K562 (cell line): ENCODE data around the gene TARBP1. TPM values are rescaled to one million over a fixed set of nuclear protein-coding genes. Genes with fewer than 3 reads are reported as not detected.

Experiments
- ATAC-seq: fragments of 200-7000 bp; cut with Tn5 transposase; 3 replicates; pipeline ENCODE4 v1.9.1; 2020; ENCODE audit warnings: moderate library complexity
- BruUV-seq: library from RNA; stranded (reverse); fragments of 400-500 nt; replicated peaks from 2 replicates; lab custom pipeline; 2021; lab: Mats Ljungman, UMichigan
- CTCF ChIA-PET: fragments of 300-600 bp; formaldehyde crosslinking; extraction: SDS; loops from one replicate; lab custom pipeline; 2021; ENCODE audit warnings: low intra/inter-chr PET ratio; lab: Yijun Ruan, JAX
- POLR2A ChIA-PET: fragments of 300-600, 350-650 bp; sonication (Branson Sonifier 250); formaldehyde crosslinking; extraction: SDS; loops from one replicate; lab custom pipeline; 2021; ENCODE audit warnings: antibody characterized with exemption, inconsistent platforms; lab: Yijun Ruan, JAX
- DNase-seq, 4 experiments: peaks; one replicate each; pipeline versions ENCODE4 v3.0.0 to v3.0.0-alpha.2; 2011 to 2018; ENCODE audit warnings: low spot score in 3 of 4, mixed read lengths in 3 of 4; ENCODE audit errors: extremely low read depth in 1 of 4
- FAIRE-seq: peaks from 2 replicates; lab custom pipeline; 2011; peaks lifted over from hg19 to GRCh38; lab: Jason Lieb, UNC
- H2AFZ ChIP-seq: 2 replicates; pipeline ENCODE4 v1.6.0; 2011; ENCODE audit warnings: low read depth, low read length, control low read depth, inconsistent platforms
- H3K27ac ChIP-seq: fragments of 200-600 bp; 3 replicates; pipeline ENCODE4 v1.8.0; 2011; ENCODE audit warnings: low read depth, mild to moderate bottlenecking, control low read depth, inconsistent platforms, low read length, moderate library complexity, mixed read lengths; ENCODE audit errors: extremely low read depth
- H3K27me3 ChIP-seq, 2 experiments: fragments of 300-600 bp in 1 of 2; 2 replicates in 1 of 2; 3 replicates in 1 of 2; pipeline versions ENCODE4 v1.6.0 to v1.8.0; 2011; ENCODE audit warnings: inconsistent platforms in 2 of 2, low read length in 2 of 2, mild to moderate bottlenecking in 1 of 2, mixed read lengths in 1 of 2, moderate library complexity in 1 of 2; ENCODE audit not compliant: control insufficient read depth in 2 of 2, insufficient read depth in 2 of 2
- H3K36me3 ChIP-seq: fragments of 300-600 bp; 3 replicates; pipeline ENCODE4 v1.8.0; 2011; ENCODE audit warnings: mild to moderate bottlenecking, low read length, inconsistent platforms; ENCODE audit not compliant: control insufficient read depth, insufficient read depth
- H3K4me1 ChIP-seq, 2 experiments: fragments of 200-600 bp in 1 of 2; replicated peaks in 1 of 2; 2 replicates in 1 of 2; 3 replicates in 1 of 2; pipeline versions ENCODE4 v1.5.1 to v1.8.0; 2011; ENCODE audit warnings: inconsistent platforms in 2 of 2, low read length in 2 of 2, mild to moderate bottlenecking in 1 of 2, mixed read lengths in 1 of 2, moderate library complexity in 1 of 2; ENCODE audit not compliant: control insufficient read depth in 2 of 2, insufficient read depth in 2 of 2
- H3K4me2 ChIP-seq: 2 replicates; pipeline ENCODE4 v1.6.1; 2011; ENCODE audit warnings: low read length, control low read depth, inconsistent platforms, mixed read lengths; ENCODE audit not compliant: insufficient read depth
- H3K4me3 ChIP-seq: fragments of 200-600 bp; sonication (generic), shearing (Covaris generic); 2 replicates; pipeline ENCODE4 v1.5.1; 2016; ENCODE audit warnings: control low read depth, inconsistent platforms
- H3K79me2 ChIP-seq: fragments of 200-600 bp; 3 replicates; pipeline ENCODE4 v1.8.0; 2011; ENCODE audit warnings: low read length, inconsistent platforms; ENCODE audit not compliant: control insufficient read depth, insufficient read depth
- H3K9ac ChIP-seq, 2 experiments: 2 replicates each; pipeline versions ENCODE4 v1.6.0 to v1.6.1; 2011; ENCODE audit warnings: low read depth in 2 of 2, low read length in 2 of 2, control low read depth in 1 of 2, inconsistent platforms in 1 of 2, mild to moderate bottlenecking in 1 of 2, mixed read lengths in 1 of 2; ENCODE audit not compliant: insufficient read depth in 1 of 2
- H3K9me1 ChIP-seq: one replicate; pipeline ENCODE4 v1.6.0; 2011; ENCODE audit warnings: inconsistent platforms, mild to moderate bottlenecking, low read length, moderate library complexity; ENCODE audit not compliant: control insufficient read depth, insufficient read depth
- H3K9me3 ChIP-seq: replicated peaks from 2 replicates; pipeline ENCODE4 v1.5.1; 2011; ENCODE audit warnings: low read depth, low read length, inconsistent platforms; ENCODE audit not compliant: control insufficient read depth, insufficient read depth
- H4K20me1 ChIP-seq: replicated peaks from 2 replicates; pipeline ENCODE4 v1.6.1; 2011; ENCODE audit warnings: low read length, inconsistent platforms, mixed read lengths; ENCODE audit not compliant: control insufficient read depth, insufficient read depth
- AFF1 ChIP-seq, 2 experiments: fragments of 450-650 bp; IDR thresholded peaks; 2 replicates each; pipeline ENCODE4 v1.6.1; 2018; ENCODE audit warnings: mild to moderate bottlenecking in 2 of 2, low read depth in 1 of 2; ENCODE audit not compliant: partially characterized antibody in 2 of 2
- EP300 ChIP-seq: IDR thresholded peaks from 2 replicates; pipeline ENCODE4 v1.6.1; 2012; ENCODE audit warnings: low read length, improper control_type of control experiment
- GMEB1 ChIP-seq: fragments of 250-450 bp; sonication (Bioruptor Pico); IDR thresholded peaks from 2 replicates; pipeline ENCODE4 v1.4.0; 2020; ENCODE audit warnings: mild to moderate bottlenecking
- HSF4 ChIP-seq: fragments of 250-450 bp; sonication (Bioruptor Pico); IDR thresholded peaks from 2 replicates; pipeline ENCODE4 v2.1.2; 2022; ENCODE audit warnings: mild to moderate bottlenecking, moderate library complexity, borderline replicate concordance
- POLR2AphosphoS5 ChIP-seq: IDR thresholded peaks from 2 replicates; pipeline ENCODE4 v1.6.1; 2011; ENCODE audit warnings: mild to moderate bottlenecking, low read depth, low read length, moderate library complexity; ENCODE audit not compliant: control insufficient read depth, insufficient read depth
- TAL1 ChIP-seq: fragments of 450-650 bp; IDR thresholded peaks from 2 replicates; pipeline ENCODE4 v1.6.1; 2016; ENCODE audit warnings: mild to moderate bottlenecking
- ZBTB11 ChIP-seq, 3 experiments: fragments of 200-800 bp in 1 of 3; fragments of 250-450 bp in 1 of 3; fragments of 450-650 bp in 1 of 3; sonication (Bioruptor Pico) in 1 of 3; sonication (Bioruptor generic) in 1 of 3; formaldehyde crosslinking in 1 of 3; IDR thresholded peaks; 2 replicates each; pipeline versions ENCODE4 v1.6.1 to v1.8.0; 2016 to 2022; ENCODE audit warnings: mild to moderate bottlenecking in 2 of 3, missing genetic modification characterization in 2 of 3, missing compliant biosample characterization in 1 of 3, moderate library complexity in 1 of 3
- WGBS: fragments of 100-300 bp; shearing (Covaris generic); methylation state at CpG from one replicate; pipeline ENCODE4 v1.1.6; 2016; ENCODE audit warnings: low coverage, mixed read lengths; ENCODE audit not compliant: insufficient coverage; ENCODE audit errors: missing lambda C conversion rate; 5-methylcytosine and 5-hydroxymethylcytosine counted together
- in situ Hi-C: fragments of 300-500 bp; cut with MboI; formaldehyde crosslinking; loops from 4 replicates; pipeline ENCODE4 v1.15.0; 2018; ENCODE audit warnings: inconsistent platforms, mixed read lengths
- intact Hi-C: fragments of 100-400 bp; cut with micrococcal nuclease; formaldehyde crosslinking; loops from 2 replicates; pipeline ENCODE4 v1.14.2; 2022
- polyA plus RNA-seq, 8 experiments: library from polyadenylated mRNA; depleted of rRNA in 4 of 8; stranded (reverse) in 5 of 8; unstranded in 3 of 8; fragments of >200 nt; fragmentation: Nextera tagmentation in 2 of 8; fragmentation: Illumina TruSeq in 1 of 8; extraction: Ambion mirVana in 2 of 8; extraction: Trizol in 1 of 8; gene quantifications; 2 replicates each; pipeline versions ENCODE4 v1.2.1 to v1.2.3, GENCODE V29; 2011 to 2014; ENCODE audit warnings: inconsistent platforms in 1 of 8, missing spikeins in 1 of 8
- total RNA-seq, 7 experiments: library from RNA; depleted of rRNA in 6 of 7; stranded (reverse); fragments of >200 nt in 6 of 7; fragmentation: Illumina TruSeq in 2 of 7; extraction: Trizol in 2 of 7; gene quantifications; 2 replicates each; pipeline versions ENCODE4 v1.2.1 to v1.2.3, GENCODE V29; 2011 to 2021; ENCODE audit warnings: low replicate concordance in 1 of 7

TARBP1 gene
- total and polyA plus RNA-seq, 9 of the 15 experiments (the other 6 are each of a cell fraction or from before 2014, with no cell fraction given), result 8.8 to 48.0 (median 22.9) TPM

GRCh38 chr1:234460652-234461051, 18.3 kb downstream of the TARBP1 start:
- in situ Hi-C loops, result no loop called here
- BruUV-seq, result no TSS peak
- no peaks in the 10 kb centered on the region for H3K79me2 ChIP-seq
- H3K9me1 ChIP-seq, result no peaks in the 10 kb centered on the region
- WGBS, result 82% methylated on average over 5 of the region's 5 CpGs
- ATAC-seq, result no peak
- no peak overlapping the region for H3K27ac ChIP-seq
- H4K20me1 ChIP-seq, result no peaks in the 10 kb centered on the region
- ChIA-PET POLR2A (interaction anchor here (1.3 kb wide), 1 partner anchor 14 kb away, joined by 7 read pairs; no protein-coding TSS in a partner anchor), CTCF (no interaction called here)
- H3K4me1 ChIP-seq, result no peaks in the 10 kb centered on the region
- DNase-seq, result no peak
- no peaks in the 10 kb centered on the region for H3K27me3 ChIP-seq
- TF ChIP-seq TAL1 (no peak), EP300 (no peak), GMEB1 (CRISPR knock-in tag) (no peak), HSF4 (CRISPR knock-in tag) (no peak), ZBTB11 (CRISPR knock-in tag; IDR thresholded peaks at IDR 0.05) (no peak), AFF1 (IDR thresholded peaks at IDR 0.05; ENCODE audit: low read depth in 1 of 2, partially characterized antibody in 2 of 2) (no peak), POLR2AphosphoS5 (no peak)
- H3K9ac ChIP-seq, result no peak overlapping the region
- no peak for FAIRE-seq
- no peak overlapping the region for H3K4me2 ChIP-seq
- no peak overlapping the region for H3K4me3 ChIP-seq
- H3K36me3 ChIP-seq, result peaks cover 37% of the 10 kb centered on the region
- intact Hi-C loops, result no loop called here
- no peak overlapping the region for H2AFZ ChIP-seq
- no peaks in the 10 kb centered on the region for H3K9me3 ChIP-seq
